GM12878 (cell line): ENCODE results near the gene SHISA4. TPM values are rescaled to one million over a fixed set of nuclear protein-coding genes. Genes with fewer than 3 reads are reported as not detected.

ENCODE experiments used
- ATAC-seq: fragments of 200-7000 bp; cut with Tn5 transposase; 3 replicates; pipeline ENCODE4 v1.9.1; 2020; ENCODE audit warnings: mild to moderate bottlenecking, moderate library complexity
- BruUV-seq: library from RNA; stranded (reverse); fragments of 400-500 nt; replicated peaks from 2 replicates; lab custom pipeline; 2021; lab: Mats Ljungman, UMichigan
- CTCF ChIA-PET: fragments of 300-600 bp; sonication (Branson Sonifier 250); formaldehyde crosslinking; extraction: SDS; loops from one replicate; lab custom pipeline; 2021; ENCODE audit warnings: inconsistent platforms; lab: Yijun Ruan, JAX
- POLR2A ChIA-PET: fragments of 350-600 bp; formaldehyde crosslinking; extraction: SDS; loops from one replicate; lab custom pipeline; 2021; ENCODE audit warnings: inconsistent platforms; lab: Charles Lee
- RAD21 ChIA-PET: fragments of 300-600 bp; sonication (Branson Sonifier 250); formaldehyde crosslinking; loops from one replicate; lab custom pipeline; 2023; ENCODE audit warnings: antibody characterized with exemption; ENCODE audit not compliant: unreplicated experiment; lab: Charles Lee
- SMC1A ChIA-PET: fragments of 300-600 bp; sonication (Branson Sonifier 250); formaldehyde crosslinking; loops from one replicate; lab custom pipeline; 2023; ENCODE audit not compliant: unreplicated experiment, uncharacterized antibody; lab: Charles Lee
- DNase-seq: peaks from one replicate; pipeline ENCODE4 v3.0.0-alpha.2; 2011; ENCODE audit warnings: low read depth, low spot score
- FAIRE-seq: peaks from 3 replicates; lab custom pipeline; 2011; peaks lifted over from hg19 to GRCh38; lab: Jason Lieb, UNC
- H2AFZ ChIP-seq: 2 replicates; pipeline ENCODE4 v1.6.0; 2011; ENCODE audit warnings: low read depth, low read length, control low read depth; ENCODE audit not compliant: control insufficient read depth
- H3K27ac ChIP-seq: 2 replicates; pipeline ENCODE4 v1.5.1; 2011; ENCODE audit warnings: control low read depth; ENCODE audit not compliant: control insufficient read depth, insufficient read depth
- H3K27me3 ChIP-seq, 2 experiments: replicated peaks in 1 of 2; 2 replicates each; pipeline versions ENCODE4 v1.6.0 to v1.6.1; 2011; ENCODE audit warnings: low read length in 1 of 2; ENCODE audit not compliant: control insufficient read depth in 2 of 2, insufficient read depth in 2 of 2
- H3K36me3 ChIP-seq, 2 experiments: 2 replicates each; pipeline ENCODE4 v1.5.1; 2011; ENCODE audit warnings: low read length in 1 of 2; ENCODE audit not compliant: control insufficient read depth in 2 of 2, insufficient read depth in 2 of 2
- H3K4me1 ChIP-seq: 2 replicates; pipeline ENCODE4 v1.6.1; 2011; ENCODE audit warnings: mild to moderate bottlenecking, low read length, moderate library complexity, mixed read lengths; ENCODE audit not compliant: control insufficient read depth, insufficient read depth
- H3K4me2 ChIP-seq: 2 replicates; pipeline ENCODE4 v1.6.0; 2011; ENCODE audit warnings: control low read depth; ENCODE audit not compliant: control insufficient read depth, insufficient read depth
- H3K4me3 ChIP-seq: fragments of 200-600 bp; sonication (generic); 2 replicates; pipeline ENCODE4 v1.5.1; 2016
- H3K79me2 ChIP-seq: 2 replicates; pipeline ENCODE4 v1.6.0; 2011; ENCODE audit warnings: low read length; ENCODE audit not compliant: control insufficient read depth, insufficient read depth
- H3K9ac ChIP-seq: 2 replicates; pipeline ENCODE4 v1.8.0; 2011; ENCODE audit warnings: low read length, control low read depth, mixed read lengths; ENCODE audit not compliant: control insufficient read depth, insufficient read depth
- H3K9me3 ChIP-seq: replicated peaks from 3 replicates; pipeline ENCODE4 v1.5.1; 2011; ENCODE audit warnings: mild to moderate bottlenecking, low read length; ENCODE audit not compliant: control insufficient read depth, insufficient read depth
- H4K20me1 ChIP-seq: 2 replicates; pipeline ENCODE4 v1.6.0; 2011; ENCODE audit not compliant: control insufficient read depth, insufficient read depth
- CHD4 ChIP-seq: fragments of 200-600 bp; sonication (generic); IDR thresholded peaks from 2 replicates; pipeline ENCODE4 v1.6.1; 2016; ENCODE audit warnings: mild to moderate bottlenecking
- MXI1 ChIP-seq: fragments of 150-350 bp; IDR thresholded peaks from 2 replicates; pipeline ENCODE4 v1.6.1; 2011; ENCODE audit warnings: low read depth, mild to moderate bottlenecking, inconsistent platforms, low read length, improper control_type of control experiment
- RCOR1 ChIP-seq: conservative IDR thresholded peaks from 2 replicates; pipeline ENCODE4 v1.6.1; 2012; ENCODE audit warnings: low read depth, low read length, improper control_type of control experiment
- SREBF2 ChIP-seq: IDR thresholded peaks from 2 replicates; pipeline ENCODE4 v1.6.1; 2012; ENCODE audit warnings: mild to moderate bottlenecking, low read length
- WGBS: methylation state at CpG from one replicate; pipeline ENCODE4 v1.1.6; 2016; ENCODE audit warnings: low lambda C conversion rate; ENCODE audit not compliant: insufficient replicate concordance, insufficient coverage; ENCODE audit errors: missing lambda C conversion rate; 5-methylcytosine and 5-hydroxymethylcytosine counted together
- in situ Hi-C: fragments of 300-500 bp; cut with MboI; formaldehyde crosslinking; loops from 9 replicates; pipeline ENCODE4 v1.14.3; 2018; ENCODE audit warnings: mixed read lengths
- intact Hi-C: fragments of 100-400 bp; cut with micrococcal nuclease; formaldehyde crosslinking; loops from one replicate; pipeline ENCODE4 v1.14.2; 2022; ENCODE audit not compliant: unreplicated experiment
- polyA plus RNA-seq, 11 experiments: library from polyadenylated mRNA; depleted of rRNA in 4 of 11; unstranded in 6 of 11; stranded (reverse) in 5 of 11; fragments of >200 nt; fragmentation: Nextera tagmentation in 4 of 11; fragmentation: Illumina TruSeq in 1 of 11; extraction: Ambion mirVana in 4 of 11; extraction: Trizol in 1 of 11; gene quantifications; 1 replicate in 1 of 11; 2 replicates in 10 of 11; pipeline versions ENCODE4 v1.2.1 to v1.2.3, GENCODE V29; 2011 to 2016; ENCODE audit warnings: inconsistent platforms in 2 of 11, missing spikeins in 2 of 11, low read depth in 1 of 11
- total RNA-seq, 4 experiments: library from RNA; depleted of rRNA in 3 of 4; stranded (reverse); fragments of >200 nt in 3 of 4; fragmentation: Illumina TruSeq in 1 of 4; extraction: Trizol in 1 of 4; gene quantifications; 2 replicates each; pipeline versions ENCODE4 v1.2.1 to v1.2.3, GENCODE V29; 2013 to 2021
- TF ChIP-seq, protein P1 (sequence below): fragments of 450-650 bp; IDR thresholded peaks from 2 replicates; pipeline ENCODE4 v1.6.1; 2016; ENCODE audit warnings: mild to moderate bottlenecking, moderate library complexity, borderline replicate concordance
- TF ChIP-seq, protein P2 (sequence below): fragments of 150-350 bp; IDR thresholded peaks from 2 replicates; pipeline ENCODE4 v1.6.1; 2016; ENCODE audit warnings: low read depth, low read length
- TF ChIP-seq, protein P3 (sequence below): fragments of 450-650 bp; IDR thresholded peaks from 2 replicates; pipeline ENCODE4 v1.6.1; 2017; ENCODE audit warnings: mild to moderate bottlenecking, moderate library complexity
- TF ChIP-seq, protein P4 (sequence below): fragments of 450-650 bp; formaldehyde crosslinking; IDR thresholded peaks from 2 replicates; pipeline ENCODE4 v1.4.0; 2020; ENCODE audit warnings: mild to moderate bottlenecking, moderate library complexity

Gene SHISA4
- total and polyA plus RNA-seq, 10 of the 15 experiments (the other 5 are each of a cell fraction or from before 2014, with no cell fraction given): 0.07 TPM; not detected in 8

DNA sequence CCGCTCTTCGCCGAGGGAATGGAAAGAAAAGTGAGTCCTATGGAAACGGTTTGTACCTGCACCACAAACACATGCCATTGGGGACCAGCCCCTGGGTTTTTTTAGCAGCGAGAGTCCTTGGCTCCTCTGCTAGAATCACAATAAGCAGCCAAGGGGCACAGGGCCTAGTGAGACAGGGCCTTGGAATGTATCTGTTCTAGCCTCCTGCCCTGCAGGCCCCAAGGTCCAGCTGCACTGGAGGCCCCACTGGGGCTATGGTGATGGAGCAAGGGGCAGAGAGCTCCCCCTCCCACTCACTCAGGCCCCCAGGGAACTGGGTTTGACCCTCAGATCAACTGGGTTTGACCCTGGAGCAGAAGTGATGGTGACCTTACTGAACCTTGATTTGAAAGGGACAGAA, 14.4 kb downstream of the SHISA4 start:
- FAIRE-seq: no peak
- ChIA-PET RAD21 (no interaction called here), CTCF (interaction anchor here (0.9 to 2.2 kb wide), 5 partner anchors 7 to 96 kb away, joined by 3 to 12 read pairs (median 5); no protein-coding TSS in a partner anchor), SMC1A (no interaction called here), POLR2A (no interaction called here)
- H3K36me3 ChIP-seq: no peaks in the 10 kb centered on the region
- BruUV-seq: no TSS peak
- no peaks in the 10 kb centered on the region for H3K79me2 ChIP-seq
- H2AFZ ChIP-seq: no peak overlapping the region
- H3K9ac ChIP-seq: no peak overlapping the region
- no peak for ATAC-seq
- no peaks in the 10 kb centered on the region for H3K27me3 ChIP-seq
- in situ Hi-C loops (no loop called here), intact Hi-C loops (no loop called here)
- no peaks in the 10 kb centered on the region for H3K9me3 ChIP-seq
- H3K27ac ChIP-seq: no peak overlapping the region
- 64% methylated on average over 5 of the region's 5 CpGs for WGBS
- no peaks in the 10 kb centered on the region for H4K20me1 ChIP-seq
- DNase-seq: no peak
- H3K4me3 ChIP-seq: no peak overlapping the region
- H3K4me1 ChIP-seq: no peaks in the 10 kb centered on the region
- H3K4me2 ChIP-seq: no peak overlapping the region
- no peak for TF ChIP-seq MXI1
- TF ChIP-seq, protein P1, sequence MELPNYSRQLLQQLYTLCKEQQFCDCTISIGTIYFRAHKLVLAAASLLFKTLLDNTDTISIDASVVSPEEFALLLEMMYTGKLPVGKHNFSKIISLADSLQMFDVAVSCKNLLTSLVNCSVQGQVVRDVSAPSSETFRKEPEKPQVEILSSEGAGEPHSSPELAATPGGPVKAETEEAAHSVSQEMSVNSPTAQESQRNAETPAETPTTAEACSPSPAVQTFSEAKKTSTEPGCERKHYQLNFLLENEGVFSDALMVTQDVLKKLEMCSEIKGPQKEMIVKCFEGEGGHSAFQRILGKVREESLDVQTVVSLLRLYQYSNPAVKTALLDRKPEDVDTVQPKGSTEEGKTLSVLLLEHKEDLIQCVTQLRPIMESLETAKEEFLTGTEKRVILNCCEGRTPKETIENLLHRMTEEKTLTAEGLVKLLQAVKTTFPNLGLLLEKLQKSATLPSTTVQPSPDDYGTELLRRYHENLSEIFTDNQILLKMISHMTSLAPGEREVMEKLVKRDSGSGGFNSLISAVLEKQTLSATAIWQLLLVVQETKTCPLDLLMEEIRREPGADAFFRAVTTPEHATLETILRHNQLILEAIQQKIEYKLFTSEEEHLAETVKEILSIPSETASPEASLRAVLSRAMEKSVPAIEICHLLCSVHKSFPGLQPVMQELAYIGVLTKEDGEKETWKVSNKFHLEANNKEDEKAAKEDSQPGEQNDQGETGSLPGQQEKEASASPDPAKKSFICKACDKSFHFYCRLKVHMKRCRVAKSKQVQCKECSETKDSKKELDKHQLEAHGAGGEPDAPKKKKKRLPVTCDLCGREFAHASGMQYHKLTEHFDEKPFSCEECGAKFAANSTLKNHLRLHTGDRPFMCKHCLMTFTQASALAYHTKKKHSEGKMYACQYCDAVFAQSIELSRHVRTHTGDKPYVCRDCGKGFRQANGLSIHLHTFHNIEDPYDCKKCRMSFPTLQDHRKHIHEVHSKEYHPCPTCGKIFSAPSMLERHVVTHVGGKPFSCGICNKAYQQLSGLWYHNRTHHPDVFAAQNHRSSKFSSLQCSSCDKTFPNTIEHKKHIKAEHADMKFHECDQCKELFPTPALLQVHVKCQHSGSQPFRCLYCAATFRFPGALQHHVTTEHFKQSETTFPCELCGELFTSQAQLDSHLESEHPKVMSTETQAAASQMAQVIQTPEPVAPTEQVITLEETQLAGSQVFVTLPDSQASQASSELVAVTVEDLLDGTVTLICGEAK: no peak
- TF ChIP-seq, protein P2, sequence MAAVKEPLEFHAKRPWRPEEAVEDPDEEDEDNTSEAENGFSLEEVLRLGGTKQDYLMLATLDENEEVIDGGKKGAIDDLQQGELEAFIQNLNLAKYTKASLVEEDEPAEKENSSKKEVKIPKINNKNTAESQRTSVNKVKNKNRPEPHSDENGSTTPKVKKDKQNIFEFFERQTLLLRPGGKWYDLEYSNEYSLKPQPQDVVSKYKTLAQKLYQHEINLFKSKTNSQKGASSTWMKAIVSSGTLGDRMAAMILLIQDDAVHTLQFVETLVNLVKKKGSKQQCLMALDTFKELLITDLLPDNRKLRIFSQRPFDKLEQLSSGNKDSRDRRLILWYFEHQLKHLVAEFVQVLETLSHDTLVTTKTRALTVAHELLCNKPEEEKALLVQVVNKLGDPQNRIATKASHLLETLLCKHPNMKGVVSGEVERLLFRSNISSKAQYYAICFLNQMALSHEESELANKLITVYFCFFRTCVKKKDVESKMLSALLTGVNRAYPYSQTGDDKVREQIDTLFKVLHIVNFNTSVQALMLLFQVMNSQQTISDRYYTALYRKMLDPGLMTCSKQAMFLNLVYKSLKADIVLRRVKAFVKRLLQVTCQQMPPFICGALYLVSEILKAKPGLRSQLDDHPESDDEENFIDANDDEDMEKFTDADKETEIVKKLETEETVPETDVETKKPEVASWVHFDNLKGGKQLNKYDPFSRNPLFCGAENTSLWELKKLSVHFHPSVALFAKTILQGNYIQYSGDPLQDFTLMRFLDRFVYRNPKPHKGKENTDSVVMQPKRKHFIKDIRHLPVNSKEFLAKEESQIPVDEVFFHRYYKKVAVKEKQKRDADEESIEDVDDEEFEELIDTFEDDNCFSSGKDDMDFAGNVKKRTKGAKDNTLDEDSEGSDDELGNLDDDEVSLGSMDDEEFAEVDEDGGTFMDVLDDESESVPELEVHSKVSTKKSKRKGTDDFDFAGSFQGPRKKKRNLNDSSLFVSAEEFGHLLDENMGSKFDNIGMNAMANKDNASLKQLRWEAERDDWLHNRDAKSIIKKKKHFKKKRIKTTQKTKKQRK: no peak
- TF ChIP-seq, protein P3, sequence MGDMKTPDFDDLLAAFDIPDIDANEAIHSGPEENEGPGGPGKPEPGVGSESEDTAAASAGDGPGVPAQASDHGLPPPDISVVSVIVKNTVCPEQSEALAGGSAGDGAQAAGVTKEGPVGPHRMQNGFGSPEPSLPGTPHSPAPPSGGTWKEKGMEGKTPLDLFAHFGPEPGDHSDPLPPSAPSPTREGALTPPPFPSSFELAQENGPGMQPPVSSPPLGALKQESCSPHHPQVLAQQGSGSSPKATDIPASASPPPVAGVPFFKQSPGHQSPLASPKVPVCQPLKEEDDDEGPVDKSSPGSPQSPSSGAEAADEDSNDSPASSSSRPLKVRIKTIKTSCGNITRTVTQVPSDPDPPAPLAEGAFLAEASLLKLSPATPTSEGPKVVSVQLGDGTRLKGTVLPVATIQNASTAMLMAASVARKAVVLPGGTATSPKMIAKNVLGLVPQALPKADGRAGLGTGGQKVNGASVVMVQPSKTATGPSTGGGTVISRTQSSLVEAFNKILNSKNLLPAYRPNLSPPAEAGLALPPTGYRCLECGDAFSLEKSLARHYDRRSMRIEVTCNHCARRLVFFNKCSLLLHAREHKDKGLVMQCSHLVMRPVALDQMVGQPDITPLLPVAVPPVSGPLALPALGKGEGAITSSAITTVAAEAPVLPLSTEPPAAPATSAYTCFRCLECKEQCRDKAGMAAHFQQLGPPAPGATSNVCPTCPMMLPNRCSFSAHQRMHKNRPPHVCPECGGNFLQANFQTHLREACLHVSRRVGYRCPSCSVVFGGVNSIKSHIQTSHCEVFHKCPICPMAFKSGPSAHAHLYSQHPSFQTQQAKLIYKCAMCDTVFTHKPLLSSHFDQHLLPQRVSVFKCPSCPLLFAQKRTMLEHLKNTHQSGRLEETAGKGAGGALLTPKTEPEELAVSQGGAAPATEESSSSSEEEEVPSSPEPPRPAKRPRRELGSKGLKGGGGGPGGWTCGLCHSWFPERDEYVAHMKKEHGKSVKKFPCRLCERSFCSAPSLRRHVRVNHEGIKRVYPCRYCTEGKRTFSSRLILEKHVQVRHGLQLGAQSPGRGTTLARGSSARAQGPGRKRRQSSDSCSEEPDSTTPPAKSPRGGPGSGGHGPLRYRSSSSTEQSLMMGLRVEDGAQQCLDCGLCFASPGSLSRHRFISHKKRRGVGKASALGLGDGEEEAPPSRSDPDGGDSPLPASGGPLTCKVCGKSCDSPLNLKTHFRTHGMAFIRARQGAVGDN: no peak
- no peak for TF ChIP-seq CHD4
- TF ChIP-seq, protein P4, sequence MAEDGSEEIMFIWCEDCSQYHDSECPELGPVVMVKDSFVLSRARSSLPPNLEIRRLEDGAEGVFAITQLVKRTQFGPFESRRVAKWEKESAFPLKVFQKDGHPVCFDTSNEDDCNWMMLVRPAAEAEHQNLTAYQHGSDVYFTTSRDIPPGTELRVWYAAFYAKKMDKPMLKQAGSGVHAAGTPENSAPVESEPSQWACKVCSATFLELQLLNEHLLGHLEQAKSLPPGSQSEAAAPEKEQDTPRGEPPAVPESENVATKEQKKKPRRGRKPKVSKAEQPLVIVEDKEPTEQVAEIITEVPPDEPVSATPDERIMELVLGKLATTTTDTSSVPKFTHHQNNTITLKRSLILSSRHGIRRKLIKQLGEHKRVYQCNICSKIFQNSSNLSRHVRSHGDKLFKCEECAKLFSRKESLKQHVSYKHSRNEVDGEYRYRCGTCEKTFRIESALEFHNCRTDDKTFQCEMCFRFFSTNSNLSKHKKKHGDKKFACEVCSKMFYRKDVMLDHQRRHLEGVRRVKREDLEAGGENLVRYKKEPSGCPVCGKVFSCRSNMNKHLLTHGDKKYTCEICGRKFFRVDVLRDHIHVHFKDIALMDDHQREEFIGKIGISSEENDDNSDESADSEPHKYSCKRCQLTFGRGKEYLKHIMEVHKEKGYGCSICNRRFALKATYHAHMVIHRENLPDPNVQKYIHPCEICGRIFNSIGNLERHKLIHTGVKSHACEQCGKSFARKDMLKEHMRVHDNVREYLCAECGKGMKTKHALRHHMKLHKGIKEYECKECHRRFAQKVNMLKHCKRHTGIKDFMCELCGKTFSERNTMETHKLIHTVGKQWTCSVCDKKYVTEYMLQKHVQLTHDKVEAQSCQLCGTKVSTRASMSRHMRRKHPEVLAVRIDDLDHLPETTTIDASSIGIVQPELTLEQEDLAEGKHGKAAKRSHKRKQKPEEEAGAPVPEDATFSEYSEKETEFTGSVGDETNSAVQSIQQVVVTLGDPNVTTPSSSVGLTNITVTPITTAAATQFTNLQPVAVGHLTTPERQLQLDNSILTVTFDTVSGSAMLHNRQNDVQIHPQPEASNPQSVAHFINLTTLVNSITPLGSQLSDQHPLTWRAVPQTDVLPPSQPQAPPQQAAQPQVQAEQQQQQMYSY (CRISPR knock-in tag): no peak
- TF ChIP-seq RCOR1: no peak
- TF ChIP-seq SREBF2: no peak
